OCI-M2 (cell line): ENCODE results near the gene C22orf15.

ENCODE experiments used
- DNase-seq: peaks from one replicate; lab custom pipeline; 2025; ENCODE audit not compliant: unreplicated experiment; lab: John Stamatoyannopoulos, UW

Gene C22orf15

DNA sequence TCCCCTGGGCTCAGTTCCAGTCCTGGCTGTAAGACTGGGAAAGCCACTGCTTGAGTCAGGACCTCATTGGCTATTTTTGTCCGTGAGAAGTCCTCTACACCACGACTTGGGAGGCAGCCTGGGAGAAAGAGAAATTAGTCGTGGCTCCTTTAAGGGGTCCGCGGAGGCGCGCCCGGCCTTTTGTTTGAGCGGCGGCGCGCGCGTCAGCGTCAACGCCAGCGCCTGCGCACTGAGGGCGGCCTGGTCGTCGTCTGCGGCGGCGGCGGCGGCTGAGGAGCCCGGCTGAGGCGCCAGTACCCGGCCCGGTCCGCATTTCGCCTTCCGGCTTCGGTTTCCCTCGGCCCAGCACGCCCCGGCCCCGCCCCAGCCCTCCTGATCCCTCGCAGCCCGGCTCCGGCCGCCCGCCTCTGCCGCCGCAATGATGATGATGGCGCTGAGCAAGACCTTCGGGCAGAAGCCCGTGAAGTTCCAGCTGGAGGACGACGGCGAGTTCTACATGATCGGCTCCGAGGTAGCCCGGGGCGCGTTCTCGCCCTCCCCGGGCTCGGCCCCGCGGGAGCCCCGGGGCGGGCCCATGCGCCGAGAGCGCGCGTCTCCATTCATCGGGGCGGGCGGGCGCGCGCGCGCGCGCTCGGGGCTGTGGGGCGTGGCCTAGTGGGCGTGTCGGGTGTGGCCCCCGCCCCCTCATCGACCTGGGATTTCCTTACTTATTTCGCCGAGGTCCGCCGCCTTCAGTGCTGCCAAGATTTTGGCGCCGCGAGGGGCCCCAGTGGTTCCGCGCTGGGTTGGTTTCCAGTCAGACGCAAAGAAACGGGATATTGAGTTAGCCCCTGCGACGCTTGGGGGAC lies 24.2 kb downstream of the C22orf15 start, which contains the start of gene SMARCB1:
SMARCB1 (plus strand) TSS at position 215 of the 848 bp plus-strand sequence; CDS start at position 419, 204 bp downstream.
- DNase-seq, result no peak

- no peak for DNase-seq
Observed at GRCh38 chr22:23787600-23787896, 24.8 kb downstream of the C22orf15 start.

DNA sequence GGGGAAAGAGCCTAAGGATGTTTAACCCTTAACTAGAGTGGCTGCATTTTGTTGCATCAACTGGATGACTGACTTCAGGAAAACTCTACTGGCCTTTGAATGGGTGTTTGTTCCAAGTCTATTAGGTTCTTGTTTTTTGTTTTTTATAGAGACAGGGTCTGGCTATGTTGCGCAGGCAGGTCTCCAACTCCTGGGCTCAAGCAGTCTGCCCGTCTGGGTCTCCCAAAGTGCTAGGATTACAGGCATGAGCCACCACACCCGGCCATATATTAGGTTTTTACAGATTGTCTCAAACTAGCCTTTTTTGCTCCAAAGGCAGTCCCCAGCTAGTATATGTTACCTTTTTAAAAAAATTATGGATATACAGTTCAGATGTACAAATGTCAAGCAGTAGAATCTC lies 25.1 kb downstream of the C22orf15 start:
- DNase-seq, result no peak

- DNase-seq, result no peak
Observed at GRCh38 chr22:23789121-23789520, 26.3 kb downstream of the C22orf15 start.

DNA sequence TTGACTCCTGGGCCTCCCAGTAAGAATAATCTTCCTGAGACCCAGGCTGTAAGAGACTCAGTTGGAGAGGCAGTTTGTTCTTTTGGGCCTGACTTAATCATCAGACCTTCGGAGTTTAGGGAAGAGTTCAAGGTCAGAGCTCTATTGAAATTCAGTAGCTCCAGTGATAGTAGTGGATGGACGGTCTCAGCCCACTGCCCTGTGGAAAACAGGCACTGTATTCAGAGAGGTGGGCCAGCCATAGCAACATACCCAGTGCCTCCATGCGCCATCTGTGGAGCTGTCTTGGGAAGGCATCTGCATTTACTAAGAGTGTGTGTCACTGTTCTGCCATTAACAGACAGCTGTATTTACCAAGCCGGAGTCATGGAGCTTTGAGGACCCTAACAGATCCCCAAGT lies 26.8 kb downstream of the C22orf15 start:
- no peak for DNase-seq

- DNase-seq, result no peak
Observed at GRCh38 chr22:23790819-23791737, 28.3 kb downstream of the C22orf15 start.

DNA sequence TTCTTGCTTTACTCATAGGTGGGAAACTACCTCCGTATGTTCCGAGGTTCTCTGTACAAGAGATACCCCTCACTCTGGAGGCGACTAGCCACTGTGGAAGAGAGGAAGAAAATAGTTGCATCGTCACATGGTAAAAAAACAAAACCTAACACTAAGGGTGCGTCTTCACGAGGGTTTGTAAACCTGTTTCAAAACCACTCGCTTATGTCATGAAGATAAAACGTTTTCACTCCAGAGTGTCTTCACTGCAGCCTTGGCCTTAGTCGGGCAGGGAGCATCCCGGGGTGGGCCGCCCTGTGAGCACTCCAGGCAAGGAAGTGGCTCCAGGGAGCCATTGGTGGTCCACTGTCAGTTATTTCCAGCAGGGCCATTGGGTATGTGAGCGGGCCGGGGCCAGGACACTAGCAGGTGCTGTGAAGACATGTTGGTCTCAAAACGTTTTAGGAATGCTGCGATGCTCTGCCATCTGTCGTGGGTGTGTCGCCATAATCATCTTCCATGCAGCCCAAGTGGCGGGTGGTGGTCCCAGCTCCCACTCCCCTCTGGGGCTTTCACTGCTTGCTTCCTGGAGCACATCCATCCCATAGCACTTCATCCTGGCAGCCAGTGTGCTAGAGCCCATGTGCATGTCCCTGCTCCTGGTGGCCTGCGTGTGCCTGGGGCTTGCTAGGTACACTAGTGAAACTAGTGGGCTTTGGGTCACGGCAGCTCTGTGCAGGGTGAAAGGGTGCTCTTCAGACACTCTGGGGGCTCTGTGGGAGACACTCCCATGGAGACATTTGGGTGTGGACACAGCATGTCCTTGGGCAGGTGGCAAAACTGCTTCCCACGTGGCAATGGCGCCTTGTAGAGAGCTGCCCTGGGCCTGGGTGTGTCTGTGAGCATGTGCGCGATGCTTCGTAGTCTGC lies 29.2 kb downstream of the C22orf15 start:
- DNase-seq, result no peak

GRCh38 chr22:23793326-23793725 lies 30.5 kb downstream of the C22orf15 start:
- DNase-seq, result no peak

GRCh38 chr22:23796461-23796860 lies 33.7 kb downstream of the C22orf15 start:
- no peak for DNase-seq

DNA sequence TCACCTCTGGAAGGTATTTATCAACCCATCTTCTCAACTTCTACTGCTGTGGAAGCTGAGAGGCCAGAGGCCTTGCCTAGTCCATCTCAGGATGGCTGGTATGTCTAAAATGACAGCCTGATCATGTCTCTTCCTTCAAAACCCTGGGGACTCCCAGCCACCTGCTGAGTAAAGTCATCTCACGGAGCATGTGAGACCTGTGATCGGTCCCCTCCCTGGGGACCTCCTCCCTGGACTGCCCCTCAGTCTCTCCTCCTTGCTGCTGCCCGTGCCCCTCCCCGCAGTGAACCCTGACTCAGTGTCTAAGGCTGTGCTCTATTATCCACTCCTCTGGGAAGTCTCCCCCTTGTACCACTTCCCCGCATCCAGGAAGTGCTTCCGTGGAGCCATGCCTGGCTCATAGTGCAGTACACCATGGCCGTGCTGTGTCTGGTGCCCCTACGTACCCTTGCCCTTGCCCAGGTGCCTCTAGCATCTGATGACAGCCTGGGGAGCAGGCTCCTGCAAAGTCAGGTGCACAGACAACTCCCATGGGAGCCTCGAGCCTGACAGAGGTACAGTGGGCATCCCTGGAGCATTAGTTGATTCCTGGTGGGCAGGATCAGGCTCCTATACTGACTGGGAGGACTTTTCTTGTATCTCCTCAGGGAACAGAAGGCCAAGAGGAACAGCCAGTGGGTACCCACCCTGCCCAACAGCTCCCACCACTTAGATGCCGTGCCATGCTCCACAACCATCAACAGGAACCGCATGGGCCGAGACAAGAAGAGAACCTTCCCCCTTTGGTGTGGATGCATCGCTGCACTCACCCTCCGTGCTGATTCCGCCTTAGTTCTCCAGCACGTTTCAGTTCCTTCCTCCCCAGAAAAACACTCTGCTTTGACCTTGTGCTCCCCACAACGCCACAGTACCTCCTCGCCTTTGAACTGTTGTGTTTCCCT lies 37.8 kb downstream of the C22orf15 start:
- DNase-seq, result no peak

- no peak for DNase-seq
Observed at GRCh38 chr22:23801238-23801821, 38.5 kb downstream of the C22orf15 start.

DNA sequence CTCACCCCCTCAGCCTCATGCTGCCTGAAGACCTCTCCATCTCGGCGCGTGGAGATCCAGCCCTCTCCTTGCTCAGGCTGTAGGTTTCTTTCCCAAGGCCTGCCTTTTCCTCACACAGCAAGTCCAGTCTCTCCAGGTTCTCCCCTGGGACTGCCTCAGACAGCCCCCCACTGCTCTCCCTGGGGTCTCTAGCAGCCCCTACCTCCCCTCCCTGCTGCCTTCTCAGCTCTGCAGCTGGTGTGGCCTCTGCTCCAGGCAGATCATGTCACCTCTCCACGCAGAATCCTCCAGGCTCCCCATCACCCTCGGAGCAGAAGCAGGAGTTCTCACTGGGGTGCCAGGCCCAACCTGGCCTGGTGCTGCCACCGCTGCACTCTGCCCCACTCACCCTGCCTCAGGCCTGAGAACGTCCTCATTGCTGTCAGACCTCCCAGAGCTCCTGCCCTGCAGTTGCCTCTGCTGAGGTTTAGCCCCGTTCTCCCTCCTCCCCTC lies 39.1 kb downstream of the C22orf15 start:
- DNase-seq, result no peak

DNA sequence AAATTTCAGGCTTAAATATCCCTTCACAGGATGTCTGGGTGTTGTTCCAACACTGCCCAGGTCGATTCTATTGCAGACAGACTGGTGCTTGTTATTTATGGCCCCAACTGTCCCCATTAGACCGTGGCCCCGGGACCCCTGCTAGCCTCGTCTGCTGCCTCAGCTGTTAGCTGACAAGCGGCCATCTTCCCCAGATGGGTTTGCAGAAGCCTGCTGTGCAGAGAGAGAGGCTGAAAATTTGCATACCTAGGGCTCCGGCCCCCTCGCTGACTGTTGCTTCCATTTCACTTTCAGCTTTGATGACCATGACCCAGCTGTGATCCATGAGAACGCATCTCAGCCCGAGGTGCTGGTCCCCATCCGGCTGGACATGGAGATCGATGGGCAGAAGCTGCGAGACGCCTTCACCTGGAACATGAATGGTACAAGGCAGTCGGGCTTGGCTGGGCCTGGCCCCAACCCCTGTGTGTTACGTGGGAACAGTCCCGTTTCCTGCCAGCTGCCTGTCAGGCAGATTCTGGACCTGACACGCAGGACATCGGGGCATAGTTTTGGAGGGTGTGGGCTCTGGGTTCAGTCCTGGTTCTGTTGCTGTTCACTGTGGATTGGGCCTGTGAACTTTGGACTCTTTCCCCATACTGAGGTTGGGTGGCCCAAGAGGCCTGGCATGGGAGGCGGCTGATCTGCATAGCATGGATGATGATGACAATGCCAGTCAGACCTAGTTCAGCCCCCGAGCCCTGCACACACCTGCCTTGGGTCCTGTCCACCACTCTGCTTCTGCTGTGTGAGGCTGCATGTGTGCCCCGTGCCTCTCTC lies 40.4 kb downstream of the C22orf15 start:
- no peak for DNase-seq

DNA sequence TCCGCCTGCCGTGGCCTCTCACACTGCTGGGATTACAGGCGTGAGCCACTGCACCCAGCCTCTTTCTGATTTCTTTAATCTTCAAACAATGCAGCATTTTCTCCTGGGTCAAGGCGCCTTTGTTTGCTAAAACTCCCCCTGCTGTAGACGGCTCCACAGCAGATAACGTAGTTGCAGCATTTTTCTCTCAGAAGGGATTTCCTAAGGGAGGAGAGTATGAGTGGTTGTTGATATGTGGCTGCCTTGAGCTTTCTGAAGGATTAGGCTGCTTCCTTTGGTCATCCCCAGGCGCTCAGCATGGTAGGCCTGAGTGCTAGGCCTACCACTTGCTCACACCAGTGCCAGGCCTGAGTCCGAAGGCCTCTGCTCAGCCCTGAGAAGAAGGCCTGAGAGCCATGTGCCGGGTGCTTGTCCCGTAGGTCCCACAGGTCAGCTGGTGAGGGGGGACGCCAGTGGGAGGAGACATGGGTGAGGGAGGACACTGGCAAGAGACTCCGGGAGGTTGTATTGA lies 42.0 kb downstream of the C22orf15 start:
- no peak for DNase-seq

DNA sequence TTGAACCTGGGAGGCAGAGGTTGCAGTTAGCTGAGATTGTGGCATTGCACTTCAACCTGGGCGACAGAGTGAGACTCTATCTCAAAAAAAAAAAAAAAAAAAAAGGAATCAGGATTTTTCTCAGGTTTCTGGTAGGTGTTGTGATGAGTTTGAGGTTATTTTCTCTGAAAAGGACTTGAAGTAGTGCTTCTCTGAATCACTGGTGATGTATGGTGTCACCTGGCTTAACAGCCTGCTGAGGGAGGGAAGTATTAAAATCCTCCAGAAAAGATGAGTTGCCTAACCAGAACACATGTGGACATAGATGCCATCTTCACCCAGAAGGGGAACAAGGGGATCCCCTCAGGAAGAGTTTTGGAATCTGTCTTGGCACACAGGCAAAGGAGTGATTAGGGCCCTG lies 44.0 kb downstream of the C22orf15 start:
- DNase-seq, result no peak

GRCh38 chr22:23812378-23812777 lies 49.6 kb downstream of the C22orf15 start:
- no peak for DNase-seq
